ENCODE measurements around the gene KRT23. TPM values are rescaled to one million over a fixed set of nuclear protein-coding genes. Genes with fewer than 3 reads are reported as not detected.
A peak's percentile ranks its signal among the peaks of the same experiment; 100 is the strongest.

The KRT23 gene
- total and polyA plus RNA-seq, 9 of the 15 experiments (the other 6 are each of a cell fraction or from before 2014, with no cell fraction given) = not detected

DNA sequence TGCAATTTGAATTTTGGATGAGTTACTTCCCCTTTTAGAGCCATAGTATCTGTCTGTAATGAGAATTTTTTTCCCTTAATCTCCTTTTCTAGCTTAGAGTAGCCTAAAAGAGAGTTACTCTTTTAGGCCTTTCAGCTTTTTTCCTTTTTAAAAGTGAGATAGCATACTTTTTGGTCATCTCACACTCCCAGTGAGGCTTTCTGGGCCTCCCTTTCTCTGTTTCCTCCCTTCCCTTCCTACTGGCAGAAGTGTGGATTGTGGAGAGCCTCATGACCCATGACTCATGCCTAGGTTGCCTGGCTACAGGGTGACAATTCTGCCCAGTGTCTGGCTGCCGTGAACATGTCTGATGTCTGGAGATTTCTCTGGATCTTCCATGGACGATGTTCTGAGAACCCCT, 15.2 kb downstream of the KRT23 start:
- WGBS (ENCODE audit: insufficient coverage, low coverage, missing lambda C conversion rate) = 0% methylated on average over 2 of the region's 2 CpGs
- Histone ChIP-seq H2AFZ (ENCODE audit: low read depth, low read length) (no peak overlapping the region), H3K27ac (ENCODE audit: extremely low read depth, low read depth, low read length) (no peak overlapping the region), H3K9me1 (ENCODE audit: control insufficient read depth, insufficient read depth, low read length) (no peaks in the 10 kb centered on the region), H3K36me3 (ENCODE audit: control insufficient read depth, insufficient read depth, low read length) (no peaks in the 10 kb centered on the region), H4K20me1 (replicated peaks; ENCODE audit: control insufficient read depth, insufficient read depth, low read length) (no peaks in the 10 kb centered on the region), H3K79me2 (ENCODE audit: control insufficient read depth, insufficient read depth, low read length) (no peaks in the 10 kb centered on the region), H3K4me3 (no peak overlapping the region), H3K27me3 (ENCODE audit: control insufficient read depth in 2 of 2, insufficient read depth in 2 of 2, low read length in 2 of 2) (peaks cover 8 to 14% of the 10 kb centered on the region in 2 experiments; a peak in 4 of 5 replicates), H3K9ac (ENCODE audit: insufficient read depth in 1 of 2, low read depth in 2 of 2, low read length in 2 of 2) (no peak overlapping the region), H3K4me2 (ENCODE audit: insufficient read depth, low read length) (no peak overlapping the region), H3K4me1 (replicated peaks in 1 of 2; ENCODE audit: control insufficient read depth in 2 of 2, insufficient read depth in 2 of 2, low read length in 2 of 2) (no peaks in the 10 kb centered on the region), H3K9me3 (replicated peaks; ENCODE audit: control insufficient read depth, insufficient read depth, low read depth, low read length) (no peaks in the 10 kb centered on the region)
- DNase-seq (ENCODE audit: extremely low read depth in 1 of 4, low spot score in 3 of 4) (peak in 1 of 4 experiments; percentile 21), ATAC-seq (no peak), FAIRE-seq (peak; percentile 35)
- in situ Hi-C loops (cut with MboI) = no loop called here
- POLR2A ChIA-PET = interaction anchor here (0.6 to 2.0 kb wide), 2 partner anchors 10 kb away, joined by 4 read pairs; no protein-coding TSS in a partner anchor
- CTCF ChIA-PET (ENCODE audit: low intra/inter-chr PET ratio) = no interaction called here
- BruUV-seq (replicated peaks) = no TSS peak
- intact Hi-C loops (cut with micrococcal nuclease) = no loop called here
- TF ChIP-seq ZNF175 (CRISPR knock-in tag; IDR thresholded peaks at IDR 0.05; ENCODE audit: low read depth) (peak; percentile 59; the same call in 1 of the 2 replicates), CBFA2T2 (conservative IDR thresholded peaks at IDR 0.05) (no peak), FOXJ2 (tag; IDR thresholded peaks at IDR 0.05) (peak; percentile 38; the same call in 1 of the 2 replicates), ZNF77 (CRISPR knock-in tag; IDR thresholded peaks at IDR 0.05) (no peak), MAZ (CRISPR knock-in tag; conservative IDR thresholded peaks at IDR 0.05 in 1 of 2, IDR thresholded peaks at IDR 0.05 in 1 of 2) (no peak), RFX1 (IDR thresholded peaks at IDR 0.05) (peak; percentile 79), SIN3A (IDR thresholded peaks at IDR 0.05; ENCODE audit: borderline replicate concordance in 2 of 2, control insufficient read depth in 1 of 2, low read depth in 2 of 2, low read length in 2 of 2) (no peak), ZNF584 (CRISPR knock-in tag; IDR thresholded peaks at IDR 0.05; ENCODE audit: low read depth) (peak; percentile 74; the same call in 1 of the 2 replicates), BACH1 (tag; IDR thresholded peaks at IDR 0.05) (peak; percentile 22; the same call in 1 of the 2 replicates), MCM3 (IDR thresholded peaks at IDR 0.05) (no peak), CBFA2T3 (IDR thresholded peaks at IDR 0.05) (no peak)
- TF ChIP-seq, protein P1, sequence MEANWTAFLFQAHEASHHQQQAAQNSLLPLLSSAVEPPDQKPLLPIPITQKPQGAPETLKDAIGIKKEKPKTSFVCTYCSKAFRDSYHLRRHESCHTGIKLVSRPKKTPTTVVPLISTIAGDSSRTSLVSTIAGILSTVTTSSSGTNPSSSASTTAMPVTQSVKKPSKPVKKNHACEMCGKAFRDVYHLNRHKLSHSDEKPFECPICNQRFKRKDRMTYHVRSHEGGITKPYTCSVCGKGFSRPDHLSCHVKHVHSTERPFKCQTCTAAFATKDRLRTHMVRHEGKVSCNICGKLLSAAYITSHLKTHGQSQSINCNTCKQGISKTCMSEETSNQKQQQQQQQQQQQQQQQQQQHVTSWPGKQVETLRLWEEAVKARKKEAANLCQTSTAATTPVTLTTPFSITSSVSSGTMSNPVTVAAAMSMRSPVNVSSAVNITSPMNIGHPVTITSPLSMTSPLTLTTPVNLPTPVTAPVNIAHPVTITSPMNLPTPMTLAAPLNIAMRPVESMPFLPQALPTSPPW (CRISPR knock-in tag; IDR thresholded peaks at IDR 0.05) = 0 out of 2 replicates have a peak, but pooled peaks have one; percentile 14
- TF ChIP-seq, protein P2, sequence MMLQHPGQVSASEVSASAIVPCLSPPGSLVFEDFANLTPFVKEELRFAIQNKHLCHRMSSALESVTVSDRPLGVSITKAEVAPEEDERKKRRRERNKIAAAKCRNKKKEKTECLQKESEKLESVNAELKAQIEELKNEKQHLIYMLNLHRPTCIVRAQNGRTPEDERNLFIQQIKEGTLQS (IDR thresholded peaks at IDR 0.05) = peak; percentile 81; the same call in 1 of the 2 replicates
- TF ChIP-seq, protein P2 (CRISPR knock-in tag; conservative IDR thresholded peaks at IDR 0.05) = no peak
- TF ChIP-seq, protein P3, sequence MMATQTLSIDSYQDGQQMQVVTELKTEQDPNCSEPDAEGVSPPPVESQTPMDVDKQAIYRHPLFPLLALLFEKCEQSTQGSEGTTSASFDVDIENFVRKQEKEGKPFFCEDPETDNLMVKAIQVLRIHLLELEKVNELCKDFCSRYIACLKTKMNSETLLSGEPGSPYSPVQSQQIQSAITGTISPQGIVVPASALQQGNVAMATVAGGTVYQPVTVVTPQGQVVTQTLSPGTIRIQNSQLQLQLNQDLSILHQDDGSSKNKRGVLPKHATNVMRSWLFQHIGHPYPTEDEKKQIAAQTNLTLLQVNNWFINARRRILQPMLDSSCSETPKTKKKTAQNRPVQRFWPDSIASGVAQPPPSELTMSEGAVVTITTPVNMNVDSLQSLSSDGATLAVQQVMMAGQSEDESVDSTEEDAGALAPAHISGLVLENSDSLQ (IDR thresholded peaks at IDR 0.05) = 0 out of 2 replicates have a peak, but pooled peaks have one; percentile 14
- TF ChIP-seq, protein P4, sequence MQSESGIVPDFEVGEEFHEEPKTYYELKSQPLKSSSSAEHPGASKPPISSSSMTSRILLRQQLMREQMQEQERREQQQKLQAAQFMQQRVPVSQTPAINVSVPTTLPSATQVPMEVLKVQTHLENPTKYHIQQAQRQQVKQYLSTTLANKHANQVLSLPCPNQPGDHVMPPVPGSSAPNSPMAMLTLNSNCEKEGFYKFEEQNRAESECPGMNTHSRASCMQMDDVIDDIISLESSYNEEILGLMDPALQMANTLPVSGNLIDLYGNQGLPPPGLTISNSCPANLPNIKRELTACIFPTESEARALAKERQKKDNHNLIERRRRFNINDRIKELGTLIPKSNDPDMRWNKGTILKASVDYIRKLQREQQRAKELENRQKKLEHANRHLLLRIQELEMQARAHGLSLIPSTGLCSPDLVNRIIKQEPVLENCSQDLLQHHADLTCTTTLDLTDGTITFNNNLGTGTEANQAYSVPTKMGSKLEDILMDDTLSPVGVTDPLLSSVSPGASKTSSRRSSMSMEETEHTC (IDR thresholded peaks at IDR 0.05) = peak; percentile 64; the same call in 1 of the 2 replicates
- TF ChIP-seq, protein P5, sequence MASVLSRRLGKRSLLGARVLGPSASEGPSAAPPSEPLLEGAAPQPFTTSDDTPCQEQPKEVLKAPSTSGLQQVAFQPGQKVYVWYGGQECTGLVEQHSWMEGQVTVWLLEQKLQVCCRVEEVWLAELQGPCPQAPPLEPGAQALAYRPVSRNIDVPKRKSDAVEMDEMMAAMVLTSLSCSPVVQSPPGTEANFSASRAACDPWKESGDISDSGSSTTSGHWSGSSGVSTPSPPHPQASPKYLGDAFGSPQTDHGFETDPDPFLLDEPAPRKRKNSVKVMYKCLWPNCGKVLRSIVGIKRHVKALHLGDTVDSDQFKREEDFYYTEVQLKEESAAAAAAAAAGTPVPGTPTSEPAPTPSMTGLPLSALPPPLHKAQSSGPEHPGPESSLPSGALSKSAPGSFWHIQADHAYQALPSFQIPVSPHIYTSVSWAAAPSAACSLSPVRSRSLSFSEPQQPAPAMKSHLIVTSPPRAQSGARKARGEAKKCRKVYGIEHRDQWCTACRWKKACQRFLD (CRISPR knock-in tag; IDR thresholded peaks at IDR 0.05) = 0 out of 2 replicates have a peak, but pooled peaks have one; percentile 84

Data from K562 (cell line).